ENCODE measurements around the gene CD63.

Gene CD63

DNA sequence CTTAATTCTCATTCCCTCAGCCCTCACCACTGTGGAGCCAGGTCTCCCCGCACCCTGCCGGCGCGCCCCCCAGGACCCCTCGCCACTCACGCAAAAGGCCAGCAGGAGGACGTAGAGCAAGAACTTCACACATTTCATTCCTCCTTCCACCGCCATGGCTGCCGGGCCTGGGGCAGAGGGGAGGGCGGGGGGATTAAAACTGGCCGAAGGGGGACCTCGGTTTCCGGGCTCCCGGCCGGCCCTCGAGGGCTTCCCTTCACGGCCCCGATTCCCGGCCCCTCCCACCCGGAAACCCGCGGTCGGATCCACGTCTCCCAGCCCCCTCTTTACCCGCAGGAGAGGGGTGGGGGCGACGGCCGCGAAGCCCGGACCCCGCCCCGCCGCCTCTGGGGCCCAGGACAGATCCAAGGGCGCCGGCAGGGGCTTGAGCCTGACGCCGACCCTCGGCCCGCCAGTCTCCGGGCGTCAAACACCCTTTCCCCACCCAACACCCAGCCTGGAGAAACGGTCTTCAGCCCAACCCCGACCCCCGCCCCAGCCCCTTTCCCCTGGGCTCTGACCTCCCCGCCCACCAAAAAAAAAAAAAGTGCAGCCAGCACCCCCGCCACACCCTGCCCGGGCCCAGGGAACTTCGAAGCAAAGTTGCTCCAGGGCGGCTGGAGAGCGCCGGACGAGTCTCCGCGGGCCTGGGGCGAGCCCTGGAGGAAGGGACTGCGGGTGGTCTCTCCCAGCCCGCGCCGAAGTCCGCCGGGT is 447 bp downstream of the CD63 start:
- TF ChIP-seq EZH2 (IDR thresholded peaks at IDR 0.05; ENCODE audit: borderline replicate concordance, low read length): no peak
- TF ChIP-seq, protein P1, sequence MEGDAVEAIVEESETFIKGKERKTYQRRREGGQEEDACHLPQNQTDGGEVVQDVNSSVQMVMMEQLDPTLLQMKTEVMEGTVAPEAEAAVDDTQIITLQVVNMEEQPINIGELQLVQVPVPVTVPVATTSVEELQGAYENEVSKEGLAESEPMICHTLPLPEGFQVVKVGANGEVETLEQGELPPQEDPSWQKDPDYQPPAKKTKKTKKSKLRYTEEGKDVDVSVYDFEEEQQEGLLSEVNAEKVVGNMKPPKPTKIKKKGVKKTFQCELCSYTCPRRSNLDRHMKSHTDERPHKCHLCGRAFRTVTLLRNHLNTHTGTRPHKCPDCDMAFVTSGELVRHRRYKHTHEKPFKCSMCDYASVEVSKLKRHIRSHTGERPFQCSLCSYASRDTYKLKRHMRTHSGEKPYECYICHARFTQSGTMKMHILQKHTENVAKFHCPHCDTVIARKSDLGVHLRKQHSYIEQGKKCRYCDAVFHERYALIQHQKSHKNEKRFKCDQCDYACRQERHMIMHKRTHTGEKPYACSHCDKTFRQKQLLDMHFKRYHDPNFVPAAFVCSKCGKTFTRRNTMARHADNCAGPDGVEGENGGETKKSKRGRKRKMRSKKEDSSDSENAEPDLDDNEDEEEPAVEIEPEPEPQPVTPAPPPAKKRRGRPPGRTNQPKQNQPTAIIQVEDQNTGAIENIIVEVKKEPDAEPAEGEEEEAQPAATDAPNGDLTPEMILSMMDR (IDR thresholded peaks at IDR 0.05; ENCODE audit: low read length): no peak
- H3K9me3 ChIP-seq (ENCODE audit: low read length): no peaks in the 10 kb centered on the region
- no peaks in the 10 kb centered on the region for H3K79me2 ChIP-seq (ENCODE audit: insufficient read depth, low read length)
- no peak overlapping the region for H3K27ac ChIP-seq (ENCODE audit: low read depth, low read length, poor library complexity, severe bottlenecking)
- H4K20me1 ChIP-seq (ENCODE audit: insufficient read depth, low read length): no peaks in the 10 kb centered on the region
- no peak overlapping the region for H2AFZ ChIP-seq (ENCODE audit: low read length)
- H3K9me2 ChIP-seq (ENCODE audit: low read depth, low read length): no peaks in the 10 kb centered on the region
- no peaks in the 10 kb centered on the region for H3K27me3 ChIP-seq (ENCODE audit: insufficient read depth, low read length)
- peak overlapping the region; percentile 95 for H3K4me2 ChIP-seq (ENCODE audit: low read length)
- peaks cover 41% of the 10 kb centered on the region for H3K4me1 ChIP-seq (ENCODE audit: insufficient read depth, low read length, severe bottlenecking)
- peak overlapping the region; percentile 76 for H3K4me3 ChIP-seq (ENCODE audit: low read depth, low read length, poor library complexity, severe bottlenecking)
- H3F3A ChIP-seq (ENCODE audit: insufficient read depth, low read length): peaks cover 3% of the 10 kb centered on the region; the same call in 1 of the 2 replicates
- H3K36me3 ChIP-seq (ENCODE audit: insufficient read depth, low read length): no peaks in the 10 kb centered on the region
- H3K9ac ChIP-seq (ENCODE audit: low read length): peak overlapping the region; percentile 82

DNA sequence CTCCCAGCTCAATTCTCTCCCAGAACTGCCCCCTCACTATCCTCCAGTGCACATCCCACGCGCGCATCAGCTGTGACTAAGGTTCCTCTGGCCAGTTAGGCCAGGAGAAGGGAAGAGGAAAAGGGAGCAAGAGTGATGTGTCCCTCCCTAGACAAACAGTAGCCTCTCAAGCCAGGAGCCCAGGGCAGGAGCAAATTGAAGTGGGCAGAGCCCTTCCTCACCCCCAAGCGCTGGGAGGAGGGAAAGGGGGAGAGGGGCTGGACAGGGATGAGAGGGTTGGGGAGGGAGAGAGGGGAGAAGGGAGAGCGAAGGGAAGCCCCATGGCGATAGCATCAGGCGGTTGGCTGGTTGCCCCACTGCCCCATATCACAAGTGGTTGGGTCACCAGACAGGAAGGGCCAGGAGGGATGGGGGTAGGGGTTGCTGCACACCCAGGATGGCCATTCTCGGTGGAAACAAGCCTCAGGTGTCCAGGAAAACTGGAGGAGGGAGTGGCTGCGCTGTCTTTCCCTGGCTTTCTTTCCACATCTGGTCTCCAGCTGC is 1.1 kb downstream of the CD63 start:
- no peaks in the 10 kb centered on the region for H3K9me3 ChIP-seq (ENCODE audit: low read length)
- H3K36me3 ChIP-seq (ENCODE audit: insufficient read depth, low read length): no peaks in the 10 kb centered on the region
- TF ChIP-seq EZH2 (IDR thresholded peaks at IDR 0.05; ENCODE audit: borderline replicate concordance, low read length): no peak
- TF ChIP-seq, protein P1 (IDR thresholded peaks at IDR 0.05; ENCODE audit: low read length): no peak
- H3K9ac ChIP-seq (ENCODE audit: low read length): peak overlapping the region; percentile 82
- no peak overlapping the region for H2AFZ ChIP-seq (ENCODE audit: low read length)
- H3K4me1 ChIP-seq (ENCODE audit: insufficient read depth, low read length, severe bottlenecking): peaks cover 47% of the 10 kb centered on the region
- H3K4me3 ChIP-seq (ENCODE audit: low read depth, low read length, poor library complexity, severe bottlenecking): peak overlapping the region; percentile 76
- H3K27ac ChIP-seq (ENCODE audit: low read depth, low read length, poor library complexity, severe bottlenecking): no peak overlapping the region
- H4K20me1 ChIP-seq (ENCODE audit: insufficient read depth, low read length): no peaks in the 10 kb centered on the region
- peaks cover 3% of the 10 kb centered on the region; the same call in 1 of the 2 replicates for H3F3A ChIP-seq (ENCODE audit: insufficient read depth, low read length)
- H3K27me3 ChIP-seq (ENCODE audit: insufficient read depth, low read length): no peaks in the 10 kb centered on the region
- peak overlapping the region; percentile 95 for H3K4me2 ChIP-seq (ENCODE audit: low read length)
- H3K79me2 ChIP-seq (ENCODE audit: insufficient read depth, low read length): no peaks in the 10 kb centered on the region
- no peaks in the 10 kb centered on the region for H3K9me2 ChIP-seq (ENCODE audit: low read depth, low read length)

DNA sequence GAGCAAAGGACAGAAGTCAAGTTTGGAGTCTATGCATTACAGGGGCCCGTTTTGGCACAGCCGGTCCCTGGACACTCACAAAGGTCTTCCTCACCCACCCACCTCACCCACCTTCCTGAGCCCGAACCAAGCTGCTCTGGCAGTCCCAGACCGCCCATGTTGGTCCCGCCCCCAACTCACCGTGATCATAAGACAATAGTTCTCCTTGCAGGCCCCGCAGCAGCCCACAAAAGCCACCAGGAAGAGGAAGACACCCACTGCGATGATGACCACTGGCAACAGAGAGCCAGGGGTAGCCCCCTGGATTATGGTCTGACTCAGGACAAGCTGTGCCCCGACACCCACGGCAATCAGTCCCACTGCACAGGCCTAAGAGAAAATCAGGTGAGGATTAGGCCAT is 1.8 kb downstream of the CD63 start:
- no peaks in the 10 kb centered on the region for H3K79me2 ChIP-seq (ENCODE audit: insufficient read depth, low read length)
- no peaks in the 10 kb centered on the region for H3K9me2 ChIP-seq (ENCODE audit: low read depth, low read length)
- no peak for TF ChIP-seq EZH2 (IDR thresholded peaks at IDR 0.05; ENCODE audit: borderline replicate concordance, low read length)
- TF ChIP-seq, protein P1 (IDR thresholded peaks at IDR 0.05; ENCODE audit: low read length): no peak
- no peaks in the 10 kb centered on the region for H3K27me3 ChIP-seq (ENCODE audit: insufficient read depth, low read length)
- peak overlapping the region; percentile 19 for H3K27ac ChIP-seq (ENCODE audit: low read depth, low read length, poor library complexity, severe bottlenecking)
- no peaks in the 10 kb centered on the region for H3K9me3 ChIP-seq (ENCODE audit: low read length)
- no peaks in the 10 kb centered on the region for H4K20me1 ChIP-seq (ENCODE audit: insufficient read depth, low read length)
- H2AFZ ChIP-seq (ENCODE audit: low read length): no peak overlapping the region
- H3K9ac ChIP-seq (ENCODE audit: low read length): peak overlapping the region; percentile 82; the same call in 1 of the 2 replicates
- peak overlapping the region; percentile 76 for H3K4me3 ChIP-seq (ENCODE audit: low read depth, low read length, poor library complexity, severe bottlenecking)
- peak overlapping the region; percentile 95 for H3K4me2 ChIP-seq (ENCODE audit: low read length)
- peaks cover 50% of the 10 kb centered on the region for H3K4me1 ChIP-seq (ENCODE audit: insufficient read depth, low read length, severe bottlenecking)
- peaks cover 3% of the 10 kb centered on the region; the same call in 1 of the 2 replicates for H3F3A ChIP-seq (ENCODE audit: insufficient read depth, low read length)
- no peaks in the 10 kb centered on the region for H3K36me3 ChIP-seq (ENCODE audit: insufficient read depth, low read length)
